GM12801 (cell line): ENCODE data around the gene PARVB.

Source experiments
- CTCF ChIP-seq: IDR thresholded peaks from one replicate; pipeline ENCODE4 v1.5.1; 2011; ENCODE audit warnings: control low read depth; ENCODE audit not compliant: insufficient read length; ENCODE audit errors: extremely low read depth

Gene PARVB

GRCh38 chr22:44165286-44165874 is 141.3 kb downstream of the PARVB start:
- no peak for TF ChIP-seq CTCF

GRCh38 chr22:44166498-44167276 is 142.6 kb downstream of the PARVB start:
- no peak for TF ChIP-seq CTCF

- TF ChIP-seq CTCF, result no peak
These were observed 143.4 kb downstream of the PARVB start for GRCh38 chr22:44167501-44167900.

GRCh38 chr22:44168206-44168605 is 144.1 kb downstream of the PARVB start:
- TF ChIP-seq CTCF, result no peak

- no peak for TF ChIP-seq CTCF
These were observed 146.4 kb downstream of the PARVB start for GRCh38 chr22:44170470-44170869.

GRCh38 chr22:44171561-44171960 is 147.5 kb downstream of the PARVB start:
- no peak for TF ChIP-seq CTCF

- no peak for TF ChIP-seq CTCF
These were observed 148.4 kb downstream of the PARVB start for GRCh38 chr22:44172370-44173108.
